HepG2 (cell line): ENCODE data around the gene CEACAM3.

Source experiments
- AGO2 ChIP-seq: fragments of 200-400 bp; formaldehyde crosslinking; optimal IDR thresholded peaks from 2 replicates; pipeline ENCODE3; 2017; ENCODE audit warnings: mild to moderate bottlenecking, low read depth, low read length, moderate library complexity
- ARID3A ChIP-seq: IDR thresholded peaks from 2 replicates; pipeline ENCODE4 v1.6.1; 2012; ENCODE audit warnings: low read depth, low read length, improper control_type of control experiment
- ARNT2 ChIP-seq: sonication (generic); formaldehyde crosslinking; IDR thresholded peaks from 2 replicates; pipeline ENCODE4 v1.8.0; 2022; ENCODE audit warnings: mild to moderate bottlenecking, low read depth, missing genetic modification reagents, moderate library complexity
- ATF1 ChIP-seq: IDR thresholded peaks from 2 replicates; pipeline ENCODE4 v1.6.1; 2016; ENCODE audit warnings: mild to moderate bottlenecking, control low read depth
- CTCF ChIP-seq: sonication (generic); formaldehyde crosslinking; IDR thresholded peaks from 2 replicates; pipeline ENCODE4 v1.5.0; 2020; ENCODE audit warnings: mild to moderate bottlenecking, missing genetic modification reagents, moderate library complexity
- FOXP1 ChIP-seq, 2 experiments: fragments of 450-650 bp in 1 of 2; IDR thresholded peaks; 2 replicates each; pipeline ENCODE4 v1.6.1; 2017 to 2018; ENCODE audit warnings: antibody characterized with exemption in 1 of 2
- HDAC2 ChIP-seq: sonication (generic); formaldehyde crosslinking; IDR thresholded peaks from 2 replicates; pipeline ENCODE4 v1.4.0; 2020; ENCODE audit warnings: missing genetic modification reagents
- HMG20B ChIP-seq: conservative IDR thresholded peaks from 2 replicates; pipeline ENCODE4 v1.6.1; 2016; ENCODE audit warnings: missing genetic modification reagents, missing compliant biosample characterization
- POLR2A ChIP-seq, 2 experiments: IDR thresholded peaks; 2 replicates each; pipeline ENCODE4 v1.6.1; 2011; ENCODE audit warnings: low read depth in 2 of 2, low read length in 2 of 2, mild to moderate bottlenecking in 1 of 2, moderate library complexity in 1 of 2; ENCODE audit not compliant: insufficient read depth in 1 of 2
- STAT6 ChIP-seq: sonication (generic); formaldehyde crosslinking; IDR thresholded peaks from 2 replicates; pipeline ENCODE4 v1.4.0; 2020; ENCODE audit warnings: missing genetic modification reagents, mild to moderate bottlenecking, borderline replicate concordance
- U2AF2 ChIP-seq: fragments of 200-400 bp; formaldehyde crosslinking; IDR thresholded peaks from 2 replicates; pipeline ENCODE4 v1.6.1; 2017; ENCODE audit warnings: low read depth, mild to moderate bottlenecking, low read length
- YY1 ChIP-seq: IDR thresholded peaks from 2 replicates; pipeline ENCODE4 v1.6.1; 2011; ENCODE audit warnings: low read length, low read depth, moderate library complexity, mild to moderate bottlenecking; ENCODE audit not compliant: insufficient read depth, insufficient replicate concordance
- ZBTB7B ChIP-seq: sonication (generic); formaldehyde crosslinking; IDR thresholded peaks from 2 replicates; pipeline ENCODE4 v1.4.0; 2020; ENCODE audit warnings: missing genetic modification reagents
- ZKSCAN1 ChIP-seq: fragments of 150-350 bp; IDR thresholded peaks from 2 replicates; pipeline ENCODE4 v1.6.1; 2014; ENCODE audit warnings: low read length

- TF ChIP-seq POLR2A (IDR thresholded peaks at IDR 0.05; ENCODE audit: insufficient read depth in 1 of 2, low read depth in 2 of 2, low read length in 2 of 2) (no peak), ATF1 (no peak), ARNT2 (CRISPR knock-in tag) (no peak), U2AF2 (no peak), HMG20B (CRISPR knock-in tag) (no peak), ZBTB7B (CRISPR knock-in tag) (no peak), CTCF (no peak), HDAC2 (CRISPR knock-in tag) (no peak), ZKSCAN1 (no peak), FOXP1 (IDR thresholded peaks at IDR 0.05) (no peak), FOXP1 (CRISPR knock-in tag; IDR thresholded peaks at IDR 0.05) (no peak), AGO2 (no peak), YY1 (no peak), ARID3A (no peak), STAT6 (CRISPR knock-in tag) (no peak)
Observed at GRCh38 chr19:41849067-41849466, 52.7 kb downstream of the CEACAM3 start.
